Prostate gland (tissue), 2 donors: Measurements from ENCODE around the gene ZSWIM9. TPM values are rescaled to one million over a fixed set of nuclear protein-coding genes. Genes with fewer than 3 reads are reported as not detected.
"Not testable (repeated sequence)": the region's sequence is repeated elsewhere in the genome, so short reads cannot be mapped to it uniquely, and the experiment has no call there.

Experiments
- DNase-seq: peaks from one replicate; pipeline ENCODE4 v3.0.0-alpha.2; 2019; ENCODE audit warnings: low spot score
- H3K27ac ChIP-seq, 2 donors: fragments of 200-600 bp; sonication (generic); 2 replicates each; pipeline ENCODE4 v1.5.1; 2017 to 2019
- H3K27me3 ChIP-seq: fragments of 200-600 bp; sonication (generic); replicated peaks from 2 replicates; pipeline ENCODE4 v1.5.1; 2019; ENCODE audit not compliant: insufficient read depth
- H3K36me3 ChIP-seq, 2 donors: fragments of 200-600 bp; sonication (generic); 1 replicate in 1 of 2; 2 replicates in 1 of 2; pipeline versions ENCODE4 v1.5.1 to v1.8.1; 2017 to 2019
- H3K4me1 ChIP-seq: fragments of 200-600 bp; sonication (generic); replicated peaks from 2 replicates; pipeline ENCODE4 v1.5.1; 2019
- H3K4me3 ChIP-seq, 2 donors: fragments of 200-600 bp; sonication (generic); 2 replicates each; pipeline ENCODE4 v1.5.1; 2017 to 2019
- H3K9me3 ChIP-seq: fragments of 200-600 bp; sonication (generic); 2 replicates; pipeline ENCODE4 v1.5.1; 2017
- CTCF ChIP-seq, 4 experiments: fragments of 200-600 bp in 2 of 4; fragments of 450-650 bp in 2 of 4; sonication (generic) in 2 of 4; IDR thresholded peaks; 1 replicate in 3 of 4; 2 replicates in 1 of 4; pipeline ENCODE4 v1.5.1; 2016 to 2019; ENCODE audit warnings: antibody characterized with exemption in 4 of 4, mild to moderate bottlenecking in 2 of 4, moderate library complexity in 2 of 4
- POLR2A ChIP-seq: fragments of 450-650 bp; IDR thresholded peaks from one replicate; pipeline ENCODE4 v1.6.1; 2016; ENCODE audit warnings: antibody characterized with exemption, mild to moderate bottlenecking
- POLR2AphosphoS5 ChIP-seq: sonication (generic); formaldehyde crosslinking; IDR thresholded peaks from one replicate; pipeline ENCODE4 v1.6.1; 2017; ENCODE audit warnings: antibody characterized with exemption
- WGBS: methylation state at CpG from one replicate; pipeline ENCODE4 v1.1.5; 2018; 5-methylcytosine and 5-hydroxymethylcytosine counted together
- intact Hi-C: fragments of 100-400 bp; cut with DNase I; formaldehyde crosslinking; loops from one replicate; pipeline ENCODE4 v1.14.2; 2022
- total RNA-seq, 2 donors: library from RNA; depleted of rRNA; stranded (reverse); fragments of >200 nt; gene quantifications; one replicate each; pipeline ENCODE4 v1.1.0, GENCODE V29; 2016

The ZSWIM9 gene
- total RNA-seq, 2 donors from 2014 or later: 4.1 to 7.2 TPM

GRCh38 chr19:48237057-48237456 is 66.6 kb downstream of the ZSWIM9 start:
- no peaks in the 10 kb centered on the region for H3K4me1 ChIP-seq

GRCh38 chr19:48239120-48239519 is 68.6 kb downstream of the ZSWIM9 start:
- Histone ChIP-seq H3K36me3 (no peaks in the 10 kb centered on the region), H3K27ac (no peak overlapping the region), H3K4me3 (no peak overlapping the region), H3K9me3 (no peaks in the 10 kb centered on the region), H3K4me1 (no peaks in the 10 kb centered on the region), H3K27me3 (no peaks in the 10 kb centered on the region)
- WGBS: 92% methylated on average over 6 of the region's 6 CpGs
- DNase-seq: no peak
- intact Hi-C loops: no loop called here
- no peak for TF ChIP-seq POLR2AphosphoS5
- no peak for TF ChIP-seq CTCF (IDR thresholded peaks at IDR 0.05)
- TF ChIP-seq POLR2A: no peak

More at GRCh38 chr19:48237057-48237456, 66.6 kb downstream of the ZSWIM9 start:
- intact Hi-C loops: no loop called here
- 60% methylated on average over 3 of the region's 3 CpGs for WGBS
- Histone ChIP-seq H3K9me3 (no peaks in the 10 kb centered on the region), H3K27me3 (no peaks in the 10 kb centered on the region), H3K36me3 (no peaks in the 10 kb centered on the region), H3K4me3 (no peak overlapping the region), H3K27ac (no peak overlapping the region)
- DNase-seq: no peak
- TF ChIP-seq CTCF (IDR thresholded peaks at IDR 0.05): no peak
- no peak for TF ChIP-seq POLR2A
- no peak for TF ChIP-seq POLR2AphosphoS5

- WGBS: 94% methylated on average over 9 of the region's 9 CpGs
- Histone ChIP-seq H3K27me3 (no peaks in the 10 kb centered on the region), H3K4me1 (no peaks in the 10 kb centered on the region), H3K36me3 (no peaks in the 10 kb centered on the region), H3K9me3 (no peaks in the 10 kb centered on the region), H3K27ac (no peak overlapping the region), H3K4me3 (no peak overlapping the region)
- intact Hi-C loops: no loop called here
- TF ChIP-seq POLR2AphosphoS5: no peak
- no peak for TF ChIP-seq POLR2A
- no peak for TF ChIP-seq CTCF (IDR thresholded peaks at IDR 0.05)
- no peak for DNase-seq
Observed at GRCh38 chr19:48239582-48240141, 69.2 kb downstream of the ZSWIM9 start.

- DNase-seq, H3K27ac ChIP-seq, H3K9me3 ChIP-seq, H3K4me3 ChIP-seq, intact Hi-C loops, H3K27me3 ChIP-seq, H3K4me1 ChIP-seq, H3K36me3 ChIP-seq: not testable (repeated sequence)
- 93% methylated on average over 6 of the region's 6 CpGs for WGBS
Observed at GRCh38 chr19:48241771-48242170, 71.3 kb downstream of the ZSWIM9 start.

- 70% methylated on average over 5 of the region's 5 CpGs for WGBS
- intact Hi-C loops: no loop called here
- Histone ChIP-seq H3K4me1 (no peaks in the 10 kb centered on the region), H3K36me3 (no peaks in the 10 kb centered on the region), H3K27me3 (no peaks in the 10 kb centered on the region), H3K9me3 (no peaks in the 10 kb centered on the region), H3K4me3 (no peak overlapping the region), H3K27ac (no peak overlapping the region)
- no peak for DNase-seq
- TF ChIP-seq POLR2A: no peak
- no peak for TF ChIP-seq CTCF (IDR thresholded peaks at IDR 0.05)
- TF ChIP-seq POLR2AphosphoS5: no peak
Observed at GRCh38 chr19:48244281-48244680, 73.8 kb downstream of the ZSWIM9 start.
